Measurements from ENCODE around the gene CCDC82.

CCDC82 gene

GRCh38 chr11:96331699-96332116 lies 58.0 kb downstream of the CCDC82 start:
- no peak overlapping the region for H3K4me3 ChIP-seq (ENCODE audit: low read depth, low read length)
- no peak for DNase-seq (ENCODE audit: low read depth, low spot score)
- TF ChIP-seq CTCF (IDR thresholded peaks at IDR 0.05; ENCODE audit: low read depth, low read length): no peak
- in situ Hi-C loops (cut with HindIII; ENCODE audit: low sequenced_read_pairs): no loop called here

GRCh38 chr11:96330511-96330859 lies 59.2 kb downstream of the CCDC82 start:
- in situ Hi-C loops (cut with HindIII; ENCODE audit: low sequenced_read_pairs): no loop called here
- no peak for TF ChIP-seq CTCF (IDR thresholded peaks at IDR 0.05; ENCODE audit: low read depth, low read length)
- no peak overlapping the region for H3K4me3 ChIP-seq (ENCODE audit: low read depth, low read length)
- no peak for DNase-seq (ENCODE audit: low read depth, low spot score)

GRCh38 chr11:96329855-96330510 lies 59.7 kb downstream of the CCDC82 start:
- TF ChIP-seq CTCF (IDR thresholded peaks at IDR 0.05; ENCODE audit: low read depth, low read length): no peak
- in situ Hi-C loops (cut with HindIII; ENCODE audit: low sequenced_read_pairs): no loop called here
- no peak overlapping the region for H3K4me3 ChIP-seq (ENCODE audit: low read depth, low read length)
- peak; percentile 44 for DNase-seq (ENCODE audit: low read depth, low spot score)

GRCh38 chr11:96329419-96329818 lies 60.3 kb downstream of the CCDC82 start:
- no peak for TF ChIP-seq CTCF (IDR thresholded peaks at IDR 0.05; ENCODE audit: low read depth, low read length)
- in situ Hi-C loops (cut with HindIII; ENCODE audit: low sequenced_read_pairs): no loop called here
- no peak for DNase-seq (ENCODE audit: low read depth, low spot score)
- no peak overlapping the region for H3K4me3 ChIP-seq (ENCODE audit: low read depth, low read length)

GRCh38 chr11:96328395-96329010 lies 61.2 kb downstream of the CCDC82 start:
- DNase-seq (ENCODE audit: low read depth, low spot score): peak; percentile 46
- in situ Hi-C loops (cut with HindIII; ENCODE audit: low sequenced_read_pairs): no loop called here
- TF ChIP-seq CTCF (IDR thresholded peaks at IDR 0.05; ENCODE audit: low read depth, low read length): no peak
- no peak overlapping the region for H3K4me3 ChIP-seq (ENCODE audit: low read depth, low read length)

GRCh38 chr11:96326959-96327358 lies 62.8 kb downstream of the CCDC82 start:
- no peak overlapping the region for H3K4me3 ChIP-seq (ENCODE audit: low read depth, low read length)
- no peak for DNase-seq (ENCODE audit: low read depth, low spot score)
- in situ Hi-C loops (cut with HindIII; ENCODE audit: low sequenced_read_pairs): no loop called here
- TF ChIP-seq CTCF (IDR thresholded peaks at IDR 0.05; ENCODE audit: low read depth, low read length): no peak

Measured in astrocyte of the spinal cord (primary cell).